ENCODE data around the gene C11orf97. TPM values are rescaled to one million over a fixed set of nuclear protein-coding genes. Genes with fewer than 3 reads are reported as not detected.

The C11orf97 gene
- total and polyA plus RNA-seq, 9 of the 15 experiments (the other 6 are each of a cell fraction or from before 2014, with no cell fraction given) = not detected

GRCh38 chr11:94567181-94567670 is 55.0 kb downstream of the C11orf97 start, which contains the start of gene PIWIL4 (continued):
- TF ChIP-seq PRPF4 (IDR thresholded peaks at IDR 0.05; ENCODE audit: insufficient read depth, low read depth, low read length, poor library complexity, severe bottlenecking) = no peak
- TF ChIP-seq NRF1 (conservative IDR thresholded peaks at IDR 0.05 in 1 of 2, IDR thresholded peaks at IDR 0.05 in 1 of 2) = peak; percentile 44 to 51; a peak in 3 of 4 replicates
- TF ChIP-seq PHF20 (IDR thresholded peaks at IDR 0.05; ENCODE audit: partially characterized antibody) = no peak
- no peak for TF ChIP-seq ARID3B (CRISPR knock-in tag; IDR thresholded peaks at IDR 0.05; ENCODE audit: borderline replicate concordance)
- TF ChIP-seq ZNF407 (IDR thresholded peaks at IDR 0.05; ENCODE audit: low read depth) = no peak
- 0 out of 2 replicates have a peak, but pooled peaks have one; percentile 34 for TF ChIP-seq NFRKB (IDR thresholded peaks at IDR 0.05; ENCODE audit: low read depth)
- no peak for TF ChIP-seq ZNF133 (CRISPR knock-in tag; IDR thresholded peaks at IDR 0.05)
- TF ChIP-seq ZBTB17 (CRISPR knock-in tag; IDR thresholded peaks at IDR 0.05) = peak; percentile 51; the same call in 1 of the 2 replicates
- peak; percentile 84; the same call in 1 of the 2 replicates for TF ChIP-seq ZNF589 (CRISPR knock-in tag; IDR thresholded peaks at IDR 0.05; ENCODE audit: low read depth)
- TF ChIP-seq HDAC8 (tag; IDR thresholded peaks at IDR 0.05) = 0 out of 2 replicates have a peak, but pooled peaks have one; percentile 65
- TF ChIP-seq HDGF (IDR thresholded peaks at IDR 0.05) = no peak
- TF ChIP-seq RBM25 (IDR thresholded peaks at IDR 0.05; ENCODE audit: low read depth, low read length, severe bottlenecking) = no peak
- TF ChIP-seq HSF4 (CRISPR knock-in tag; IDR thresholded peaks at IDR 0.05; ENCODE audit: borderline replicate concordance) = no peak
- TF ChIP-seq POLR2AphosphoS5 (IDR thresholded peaks at IDR 0.05; ENCODE audit: control insufficient read depth, insufficient read depth, low read depth, low read length) = peak; percentile 51
- no peak for TF ChIP-seq ZNF3 (CRISPR knock-in tag; IDR thresholded peaks at IDR 0.05)
- no peak for TF ChIP-seq HOMEZ (CRISPR knock-in tag; IDR thresholded peaks at IDR 0.05)
- TF ChIP-seq RBM15 (IDR thresholded peaks at IDR 0.05; ENCODE audit: insufficient read depth, low read length) = no peak
